T-helper 22 cell (primary cell): ENCODE data around the gene PCDHGA2.
"Not testable (repeated sequence)": the region's sequence is repeated elsewhere in the genome, so short reads cannot be mapped to it uniquely, and the experiment has no call there.

Experiments
- DNase-seq: peaks from one replicate; pipeline ENCODE4 v3.0.0-alpha.2; 2020; ENCODE audit warnings: low read depth

Gene PCDHGA2

GRCh38 chr5:141349917-141350619 is 11.5 kb downstream of the PCDHGA2 start, which contains the start of gene PCDHGB1:
TSS of gene PCDHGB1 (plus strand) at chr5:141350099. CDS start at chr5:141350261, 162 bp downstream.
- DNase-seq: no peak

DNA sequence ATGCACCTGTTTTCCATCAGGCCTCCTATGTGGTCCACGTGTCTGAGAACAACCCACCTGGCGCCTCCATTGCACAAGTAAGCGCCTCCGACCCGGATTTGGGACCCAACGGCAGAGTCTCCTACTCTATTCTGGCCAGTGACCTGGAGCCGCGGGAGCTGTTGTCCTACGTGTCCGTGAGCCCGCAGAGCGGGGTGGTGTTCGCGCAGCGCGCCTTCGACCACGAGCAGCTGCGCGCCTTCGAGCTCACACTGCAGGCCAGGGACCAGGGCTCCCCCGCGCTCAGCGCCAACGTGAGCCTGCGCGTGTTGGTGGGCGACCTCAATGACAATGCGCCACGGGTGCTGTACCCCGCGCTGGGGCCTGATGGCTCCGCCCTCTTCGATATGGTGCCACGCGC is 13.0 kb downstream of the PCDHGA2 start:
- DNase-seq: no peak

DNA sequence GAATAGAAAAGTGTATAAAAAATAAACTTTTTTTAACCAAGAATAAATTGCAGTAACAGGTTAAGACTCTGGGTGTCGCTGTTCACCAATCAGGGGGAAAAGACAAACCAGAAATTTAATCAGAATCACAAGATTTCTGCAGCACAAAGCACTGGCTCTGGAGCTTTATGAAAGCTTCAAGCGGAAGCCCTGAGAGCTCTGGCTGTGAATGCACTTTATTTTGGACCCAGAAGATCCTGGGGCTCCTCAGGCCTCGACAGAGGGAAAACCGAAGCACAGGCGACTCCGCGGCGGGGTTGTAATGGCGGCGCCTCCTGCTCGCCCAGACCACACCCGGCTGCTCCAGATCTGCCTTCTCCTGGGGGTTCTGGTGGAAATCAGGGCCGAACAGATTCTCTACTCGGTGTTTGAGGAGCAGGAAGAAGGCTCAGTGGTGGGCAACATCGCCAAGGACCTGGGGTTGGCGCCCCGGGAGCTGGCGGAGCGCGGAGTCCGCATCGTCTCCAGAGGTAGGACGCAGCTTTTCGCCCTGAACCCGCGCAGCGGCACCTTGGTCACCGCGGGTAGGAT is 16.4 kb downstream of the PCDHGA2 start, which contains the start of gene PCDHGA4:
Gene PCDHGA4 (plus strand): TSS at position 122 of the 570 bp plus-strand sequence. CDS start 87 bp downstream, at position 209.
- no peak for DNase-seq

DNA sequence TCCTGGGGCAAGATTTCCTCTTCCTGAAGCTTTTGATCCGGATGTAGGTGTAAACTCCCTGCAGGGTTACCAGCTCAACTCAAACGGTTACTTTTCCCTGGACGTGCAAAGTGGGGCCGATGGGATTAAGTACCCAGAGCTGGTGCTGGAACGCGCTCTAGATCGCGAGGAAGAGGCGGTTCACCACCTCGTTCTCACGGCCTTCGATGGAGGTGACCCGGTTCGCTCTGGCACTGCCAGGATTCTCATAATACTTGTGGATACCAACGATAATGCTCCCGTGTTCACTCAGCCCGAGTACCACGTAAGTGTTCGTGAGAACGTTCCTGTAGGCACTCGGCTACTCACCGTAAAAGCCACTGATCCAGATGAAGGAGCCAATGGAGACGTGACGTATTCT is 17.1 kb downstream of the PCDHGA2 start:
- no peak for DNase-seq

DNA sequence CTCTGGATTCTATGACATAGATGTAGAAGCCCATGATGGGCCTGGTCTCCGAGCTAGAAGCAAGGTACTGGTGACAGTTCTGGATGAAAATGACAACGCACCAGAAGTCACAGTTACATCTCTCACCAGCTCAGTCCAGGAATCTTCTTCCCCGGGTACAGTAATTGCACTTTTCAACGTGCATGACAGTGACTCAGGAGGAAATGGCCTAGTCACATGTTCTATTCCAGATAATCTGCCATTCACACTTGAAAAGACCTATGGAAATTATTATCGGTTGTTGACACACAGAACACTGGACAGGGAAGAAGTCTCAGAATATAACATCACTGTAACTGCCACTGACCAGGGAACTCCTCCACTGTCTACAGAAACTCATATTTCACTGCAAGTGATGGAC is 17.6 kb downstream of the PCDHGA2 start:
- DNase-seq: no peak

GRCh38 chr5:141356950-141357349 is 18.4 kb downstream of the PCDHGA2 start:
- DNase-seq: no peak

GRCh38 chr5:141359790-141360426 is 21.3 kb downstream of the PCDHGA2 start, which contains the start of gene PCDHGB2:
TSS of gene PCDHGB2 (plus strand) at chr5:141359994. CDS start at chr5:141360136, 142 bp downstream.
- DNase-seq: no peak

DNA sequence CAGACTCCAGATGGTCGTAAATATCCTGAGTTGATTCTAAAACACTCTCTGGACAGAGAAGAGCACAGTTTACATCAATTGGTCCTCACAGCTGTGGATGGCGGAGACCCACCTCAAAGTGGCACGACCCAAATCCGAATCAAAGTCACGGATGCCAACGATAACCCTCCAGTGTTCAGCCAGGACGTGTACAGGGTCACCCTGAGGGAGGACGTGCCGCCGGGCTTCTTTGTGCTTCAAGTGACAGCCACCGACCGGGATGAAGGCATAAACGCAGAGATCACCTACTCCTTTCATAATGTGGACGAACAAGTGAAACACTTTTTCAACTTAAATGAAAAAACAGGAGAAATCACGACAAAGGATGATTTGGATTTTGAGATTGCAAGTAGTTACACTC is 22.1 kb downstream of the PCDHGA2 start:
- DNase-seq: no peak

- no peak for DNase-seq
These were observed 24.2 kb downstream of the PCDHGA2 start for GRCh38 chr5:141362719-141363118.

- no peak for DNase-seq
These were observed 25.5 kb downstream of the PCDHGA2 start, which contains the start of gene PCDHGA5 for GRCh38 chr5:141363952-141364660. TSS of gene PCDHGA5 (plus strand) at chr5:141364162. CDS start at chr5:141364331, 169 bp downstream.

DNA sequence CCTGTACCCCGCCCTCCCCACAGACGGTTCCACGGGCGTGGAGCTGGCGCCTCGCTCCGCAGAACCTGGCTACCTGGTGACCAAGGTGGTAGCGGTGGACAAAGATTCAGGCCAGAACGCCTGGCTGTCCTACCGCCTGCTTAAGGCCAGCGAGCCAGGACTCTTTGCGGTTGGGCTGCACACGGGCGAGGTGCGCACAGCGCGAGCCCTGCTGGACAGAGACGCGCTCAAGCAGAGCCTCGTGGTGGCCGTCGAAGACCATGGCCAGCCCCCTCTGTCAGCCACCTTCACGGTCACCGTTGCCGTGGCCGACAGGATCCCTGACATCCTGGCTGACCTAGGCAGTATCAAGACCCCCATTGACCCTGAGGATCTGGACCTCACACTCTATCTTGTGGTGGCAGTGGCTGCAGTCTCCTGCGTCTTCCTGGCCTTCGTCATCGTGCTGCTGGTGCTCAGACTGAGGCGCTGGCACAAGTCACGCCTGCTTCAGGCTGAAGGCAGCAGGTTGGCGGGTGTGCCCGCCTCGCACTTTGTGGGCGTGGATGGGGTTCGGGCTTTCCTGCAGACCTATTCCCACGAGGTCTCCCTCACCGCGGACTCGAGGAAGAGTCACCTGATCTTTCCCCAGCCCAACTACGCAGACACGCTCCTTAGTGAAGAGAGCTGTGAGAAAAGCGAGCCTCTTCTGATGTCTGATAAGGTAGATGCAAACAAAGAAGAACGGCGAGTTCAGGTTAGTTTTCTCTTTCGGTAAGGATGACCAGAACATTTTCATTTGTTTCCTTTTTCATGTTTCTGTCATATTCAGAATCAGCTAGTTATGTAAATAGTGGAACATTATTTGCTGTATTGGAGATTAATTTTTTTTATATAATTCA is 27.7 kb downstream of the PCDHGA2 start:
- DNase-seq: no peak

DNA sequence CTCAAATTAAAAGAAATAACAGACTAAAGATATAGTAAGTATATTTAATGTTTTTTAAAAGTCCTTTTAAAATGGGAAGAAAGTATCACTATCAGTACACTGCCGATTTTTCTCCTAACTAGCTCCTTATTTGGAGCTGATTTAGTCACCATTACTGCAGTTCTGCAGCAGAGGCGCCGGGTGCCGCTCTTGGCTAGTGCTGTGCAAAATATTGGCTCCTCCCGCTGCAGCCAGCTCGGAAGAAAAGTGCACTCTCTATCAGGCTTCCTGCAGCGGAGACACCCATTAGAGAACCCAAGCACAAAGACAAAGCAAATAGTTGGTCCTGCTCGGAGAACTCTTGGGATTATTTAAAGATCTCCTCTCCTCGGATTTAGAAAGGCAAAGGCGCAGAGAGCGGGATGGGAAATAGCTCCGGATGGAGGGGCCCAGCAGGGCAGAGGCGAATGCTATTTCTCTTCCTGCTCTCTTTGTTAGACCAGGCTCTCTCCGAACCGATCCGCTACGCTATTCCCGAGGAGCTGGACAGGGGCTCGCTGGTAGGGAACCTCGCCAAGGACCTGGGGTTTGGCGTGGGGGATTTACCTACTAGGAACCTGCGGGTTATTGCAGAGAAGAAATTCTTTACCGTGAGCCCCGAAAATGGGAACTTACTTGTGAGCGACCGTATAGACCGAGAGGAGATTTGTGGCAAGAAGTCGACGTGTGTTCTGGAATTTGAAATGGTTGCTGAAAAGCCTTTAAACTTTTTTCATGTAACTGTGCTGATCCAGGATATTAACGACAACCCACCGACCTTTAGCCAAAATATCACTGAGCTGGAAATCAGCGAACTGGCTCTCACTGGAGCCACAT is 31.7 kb downstream of the PCDHGA2 start, which contains the start of gene PCDHGB3:
Gene PCDHGB3 (plus strand): TSS at position 249 of the 855 bp plus-strand sequence. CDS start 153 bp downstream, at position 402.
- DNase-seq: no peak

- no peak for DNase-seq
These were observed 33.3 kb downstream of the PCDHGA2 start for GRCh38 chr5:141371572-141372475.

- DNase-seq: no peak
These were observed 35.2 kb downstream of the PCDHGA2 start, which contains the start of gene PCDHGA6 for GRCh38 chr5:141373673-141374317. TSS of gene PCDHGA6 (plus strand) at chr5:141373891. CDS start at chr5:141374084, 193 bp downstream.

DNA sequence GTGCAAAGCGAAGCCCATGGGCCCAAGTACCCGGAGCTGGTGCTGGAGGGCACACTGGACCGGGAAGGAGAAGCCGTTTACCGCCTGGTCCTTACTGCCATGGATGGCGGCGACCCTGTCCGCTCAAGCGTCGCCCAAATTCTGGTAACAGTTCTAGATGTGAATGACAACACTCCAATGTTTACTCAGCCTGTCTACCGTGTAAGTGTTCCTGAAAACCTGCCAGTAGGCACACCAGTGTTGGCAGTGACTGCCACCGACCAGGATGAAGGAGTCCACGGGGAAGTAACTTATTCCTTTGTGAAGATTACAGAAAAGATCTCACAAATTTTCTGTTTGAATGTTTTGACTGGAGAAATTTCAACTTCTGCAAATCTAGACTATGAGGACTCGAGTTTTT is 36.1 kb downstream of the PCDHGA2 start:
- no peak for DNase-seq

DNA sequence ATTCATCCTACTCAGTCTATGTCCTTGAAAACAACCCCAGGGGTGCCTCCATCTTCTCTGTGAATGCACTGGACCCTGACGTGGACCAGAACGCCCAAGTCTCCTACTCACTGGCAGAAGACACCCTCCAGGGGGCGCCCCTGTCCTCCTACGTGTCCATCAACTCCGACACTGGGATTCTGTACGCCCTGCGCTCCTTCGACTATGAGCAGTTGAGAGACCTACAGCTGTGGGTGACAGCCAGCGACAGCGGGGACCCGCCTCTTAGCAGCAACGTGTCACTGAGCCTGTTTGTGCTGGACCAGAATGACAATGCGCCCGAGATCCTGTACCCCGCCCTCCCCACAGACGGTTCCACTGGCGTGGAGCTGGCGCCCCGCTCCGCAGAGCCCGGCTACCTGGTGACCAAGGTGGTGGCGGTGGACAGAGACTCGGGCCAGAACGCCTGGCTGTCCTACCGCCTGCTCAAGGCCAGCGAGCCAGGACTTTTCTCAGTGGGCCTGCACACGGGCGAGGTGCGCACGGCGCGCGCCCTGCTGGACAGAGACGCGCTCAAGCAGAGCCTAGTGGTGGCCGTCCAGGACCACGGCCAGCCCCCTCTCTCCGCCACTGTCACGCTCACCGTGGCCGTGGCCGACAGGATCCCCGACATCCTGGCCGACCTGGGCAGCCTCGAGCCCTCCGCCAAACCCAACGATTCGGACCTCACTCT is 37.0 kb downstream of the PCDHGA2 start:
- not testable (repeated sequence) for DNase-seq

DNA sequence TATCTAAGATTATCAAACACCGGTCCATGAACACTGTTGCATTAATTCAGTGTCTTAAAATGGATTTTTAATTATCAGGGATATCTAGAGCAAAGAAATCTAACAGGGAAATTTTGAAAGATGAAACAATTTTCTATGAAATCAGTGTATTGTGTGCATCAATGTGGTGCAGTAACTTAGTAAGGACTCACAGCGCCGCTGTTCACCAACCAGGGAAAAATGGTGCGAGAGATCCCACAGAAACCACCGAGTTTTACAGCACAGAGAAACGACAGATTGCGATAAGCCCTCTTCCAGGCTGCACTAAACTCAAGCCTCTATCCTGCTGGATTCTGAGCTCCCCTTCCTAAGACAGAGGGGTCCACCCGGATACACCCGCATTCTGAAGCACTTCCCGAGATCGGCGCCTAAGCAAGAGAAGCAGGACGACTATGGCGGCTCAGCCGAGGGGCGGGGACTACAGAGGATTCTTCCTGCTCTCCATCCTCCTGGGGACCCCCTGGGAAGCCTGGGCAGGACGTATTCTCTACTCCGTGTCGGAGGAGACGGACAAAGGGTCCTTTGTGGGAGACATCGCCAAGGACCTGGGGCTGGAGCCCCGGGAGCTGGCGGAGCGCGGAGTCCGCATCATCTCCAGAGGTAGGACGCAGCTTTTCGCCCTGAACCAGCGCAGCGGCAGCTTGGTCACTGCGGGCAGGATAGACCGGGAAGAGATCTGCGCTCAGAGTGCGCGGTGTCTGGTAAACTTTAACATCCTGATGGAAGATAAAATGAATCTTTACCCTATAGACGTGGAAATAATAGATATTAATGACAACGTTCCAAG is 44.1 kb downstream of the PCDHGA2 start, which contains the start of gene PCDHGA7:
Gene PCDHGA7 (plus strand): TSS at position 274 of the 826 bp plus-strand sequence. CDS start 158 bp downstream, at position 432.
- no peak for DNase-seq
